ENCODE data around the gene ACSS3. TPM values are rescaled to one million over a fixed set of nuclear protein-coding genes. Genes with fewer than 3 reads are reported as not detected.

Gene ACSS3
- total and polyA plus RNA-seq, 4 donors, result 18.2 to 94.3 (median 32.5) TPM

- Histone ChIP-seq H3K27ac (ENCODE audit: low read depth in 1 of 2, low read length in 2 of 2) (peak overlapping the region in 1 of 2 donors; percentile 53), H3K36me3 (ENCODE audit: control insufficient read depth in 4 of 4, insufficient read depth in 3 of 4, low read depth in 1 of 4, low read length in 3 of 4) (no peaks in the 10 kb centered on the region), H3K9me3 (ENCODE audit: control insufficient read depth in 4 of 4, low read length in 3 of 4) (no peaks in the 10 kb centered on the region), H3K4me3 (ENCODE audit: low read depth in 1 of 3, low read length in 3 of 3) (peak overlapping the region in 1 of 3 donors; percentile 20), H3K9ac (ENCODE audit: low read depth in 1 of 2, low read length in 2 of 2) (no peak overlapping the region), H3K4me1 (ENCODE audit: control insufficient read depth in 4 of 4, insufficient read depth in 4 of 4, low read length in 3 of 4) (peaks cover 6 to 57% (median 16%) of the 10 kb centered on the region in 4 donors), H3K27me3 (ENCODE audit: control insufficient read depth in 4 of 4, insufficient read depth in 4 of 4, low read length in 3 of 4) (no peaks in the 10 kb centered on the region)
- no peak for TF ChIP-seq FOXA2 (IDR thresholded peaks at IDR 0.05)
- peak; percentile 17 for TF ChIP-seq HNF4G (IDR thresholded peaks at IDR 0.05)
- TF ChIP-seq RAD21 (IDR thresholded peaks at IDR 0.05), result no peak
- TF ChIP-seq SP1 (IDR thresholded peaks at IDR 0.05), result peak; percentile 42
- no peak for TF ChIP-seq MAX (IDR thresholded peaks at IDR 0.05)
- TF ChIP-seq EGR1 (IDR thresholded peaks at IDR 0.05; ENCODE audit: low read depth in 2 of 2), result no peak
- TF ChIP-seq TAF1 (conservative IDR thresholded peaks at IDR 0.05), result peak; percentile 63
- peak in 1 of 2 donors; percentile 29 for TF ChIP-seq RXRA (IDR thresholded peaks at IDR 0.05)
- no peak for TF ChIP-seq NR2F2 (IDR thresholded peaks at IDR 0.05)
- TF ChIP-seq JUND (IDR thresholded peaks at IDR 0.05), result no peak
- no peak for TF ChIP-seq GABPA (IDR thresholded peaks at IDR 0.05 in 1 of 2, conservative IDR thresholded peaks at IDR 0.05 in 1 of 2)
- no peak for TF ChIP-seq CTCF (IDR thresholded peaks at IDR 0.05; ENCODE audit: low read depth, low read length, missing input control)
- TF ChIP-seq HNF4A (conservative IDR thresholded peaks at IDR 0.05), result peak; percentile 12 to 38
- no peak for TF ChIP-seq FOXA1 (IDR thresholded peaks at IDR 0.05)
- TF ChIP-seq ZBTB33 (IDR thresholded peaks at IDR 0.05), result no peak
- peak; percentile 57 for TF ChIP-seq REST (IDR thresholded peaks at IDR 0.05)
- TF ChIP-seq ATF3 (IDR thresholded peaks at IDR 0.05), result no peak
- TF ChIP-seq YY1 (IDR thresholded peaks at IDR 0.05), result peak; percentile 4
- no peak for DNase-seq (ENCODE audit: low spot score)
- WGBS, result 17% methylated on average over 4 of the region's 4 CpGs
Measured at GRCh38 chr12:81080431-81080983, 2.6 kb downstream of the ACSS3 start.

All from liver (tissue), 9 donors.